ENCODE results near the gene CLTC. TPM values are rescaled to one million over a fixed set of nuclear protein-coding genes. Genes with fewer than 3 reads are reported as not detected.
A peak's percentile ranks its signal among the peaks of the same experiment; 100 is the strongest.

The CLTC gene
- total RNA-seq, 1 experiment from 2014 or later = 254 TPM

GRCh38 chr17:59616253-59616920 lies 3.3 kb upstream of the CLTC start:
- no peak overlapping the region for H3K9ac ChIP-seq (ENCODE audit: extremely low read depth, insufficient read length, low read length)
- no peak overlapping the region for H2BK5ac ChIP-seq (ENCODE audit: insufficient read length, low read length)
- peaks cover 22 to 24% of the 10 kb centered on the region in 2 experiments for H3K4me1 Mint-ChIP-seq
- DNase-seq = no peak
- H3K9me3 Mint-ChIP-seq = no peaks in the 10 kb centered on the region
- no peak overlapping the region for H3K4ac ChIP-seq (ENCODE audit: low read depth, low read length)
- TF ChIP-seq, protein P1, sequence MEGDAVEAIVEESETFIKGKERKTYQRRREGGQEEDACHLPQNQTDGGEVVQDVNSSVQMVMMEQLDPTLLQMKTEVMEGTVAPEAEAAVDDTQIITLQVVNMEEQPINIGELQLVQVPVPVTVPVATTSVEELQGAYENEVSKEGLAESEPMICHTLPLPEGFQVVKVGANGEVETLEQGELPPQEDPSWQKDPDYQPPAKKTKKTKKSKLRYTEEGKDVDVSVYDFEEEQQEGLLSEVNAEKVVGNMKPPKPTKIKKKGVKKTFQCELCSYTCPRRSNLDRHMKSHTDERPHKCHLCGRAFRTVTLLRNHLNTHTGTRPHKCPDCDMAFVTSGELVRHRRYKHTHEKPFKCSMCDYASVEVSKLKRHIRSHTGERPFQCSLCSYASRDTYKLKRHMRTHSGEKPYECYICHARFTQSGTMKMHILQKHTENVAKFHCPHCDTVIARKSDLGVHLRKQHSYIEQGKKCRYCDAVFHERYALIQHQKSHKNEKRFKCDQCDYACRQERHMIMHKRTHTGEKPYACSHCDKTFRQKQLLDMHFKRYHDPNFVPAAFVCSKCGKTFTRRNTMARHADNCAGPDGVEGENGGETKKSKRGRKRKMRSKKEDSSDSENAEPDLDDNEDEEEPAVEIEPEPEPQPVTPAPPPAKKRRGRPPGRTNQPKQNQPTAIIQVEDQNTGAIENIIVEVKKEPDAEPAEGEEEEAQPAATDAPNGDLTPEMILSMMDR (conservative IDR thresholded peaks at IDR 0.05) = no peak
- peaks cover 12% of the 10 kb centered on the region for H3K79me2 ChIP-seq (ENCODE audit: insufficient read depth, low read length)
- H2AK5ac ChIP-seq (ENCODE audit: insufficient read length, low read length) = no peak overlapping the region
- no peak overlapping the region for H3T11ph ChIP-seq (ENCODE audit: low read length)
- H3K27me3 ChIP-seq (ENCODE audit: insufficient read depth, low read length) = no peaks in the 10 kb centered on the region
- H3K23me2 ChIP-seq (ENCODE audit: insufficient read length, low read depth, low read length, poor library complexity, severe bottlenecking) = peaks cover 5% of the 10 kb centered on the region
- 0 out of 7 replicates have a peak overlapping the region, but pooled peaks of 1 of the 3 experiments have one; percentile 44 for H3K27ac Mint-ChIP-seq
- H2BK120ac ChIP-seq (ENCODE audit: low read depth, low read length, poor library complexity, severe bottlenecking) = no peak overlapping the region
- no peak overlapping the region for H3K4me2 ChIP-seq (ENCODE audit: insufficient read depth, insufficient read length, low read length)
- WGBS (ENCODE audit: extremely low coverage, insufficient read length, low lambda C conversion rate) = no CpG with 5 or more reads among the region's 7 CpGs
- H3K27ac ChIP-seq (ENCODE audit: insufficient read length, low read depth, low read length) = no peak overlapping the region
- H3K9me3 ChIP-seq (ENCODE audit: control insufficient read depth, low read depth, low read length) = no peaks in the 10 kb centered on the region
- no peak overlapping the region for H3K4me3 Mint-ChIP-seq
- H3K36me3 Mint-ChIP-seq (ENCODE audit: insufficient read depth in 1 of 3, low read depth in 3 of 3) = peaks cover 0 to 2% (median 0%) of the 10 kb centered on the region in 3 experiments; a peak in 4 of 7 replicates
- H4K5ac ChIP-seq (ENCODE audit: insufficient read length, low read depth, low read length) = no peak overlapping the region
- H3K18ac ChIP-seq (ENCODE audit: insufficient read length, low read depth, low read length) = no peak overlapping the region
- H4K91ac ChIP-seq (ENCODE audit: insufficient read length, low read depth, low read length) = no peak overlapping the region
- H3K4me1 ChIP-seq (ENCODE audit: insufficient read depth, low read length) = no peaks in the 10 kb centered on the region
- no peak overlapping the region for H2BK12ac ChIP-seq (ENCODE audit: insufficient read length, low read depth, low read length)
- no peaks in the 10 kb centered on the region for H4K20me1 ChIP-seq (ENCODE audit: control insufficient read depth, insufficient read depth, insufficient read length)
- no peak overlapping the region for H2BK15ac ChIP-seq (ENCODE audit: low read depth, low read length)
- no peak overlapping the region for H2AFZ ChIP-seq (ENCODE audit: low read length)
- H4K8ac ChIP-seq (replicated peaks; ENCODE audit: insufficient read length, low read depth, low read length) = no peak overlapping the region
- H3K27me3 Mint-ChIP-seq (ENCODE audit: low read depth) = no peaks in the 10 kb centered on the region
- H3K79me1 ChIP-seq (ENCODE audit: insufficient read depth, low read depth, low read length, poor library complexity, severe bottlenecking) = no peaks in the 10 kb centered on the region
- H3K23ac ChIP-seq (ENCODE audit: insufficient read length, low read depth, low read length) = no peak overlapping the region
- H3K56ac ChIP-seq (ENCODE audit: insufficient read length, low read depth, low read length) = no peak overlapping the region
- H3K14ac ChIP-seq (ENCODE audit: insufficient read depth, low read length) = no peak overlapping the region
- no peak overlapping the region for H2BK20ac ChIP-seq (ENCODE audit: low read depth, low read length, poor library complexity, severe bottlenecking)

Data from H9 (cell line).